Activated CD8-positive, alpha-beta T cell treated with anti-CD3 and anti-CD28 coated beads for 36 hours (primary cell): ENCODE data around the gene CD276. TPM values are rescaled to one million over a fixed set of nuclear protein-coding genes. Genes with fewer than 3 reads are reported as not detected.

Source experiments
- ATAC-seq: fragments of 200-7000 bp; cut with Tn5 transposase; one replicate; pipeline ENCODE4 v1.10.0; 2021; ENCODE audit warnings: mild to moderate bottlenecking, moderate library complexity
- CTCF ChIA-PET: fragments of 350-600 bp; sonication (Branson Sonifier 250); formaldehyde crosslinking; loops from one replicate; lab custom pipeline; 2021; ENCODE audit warnings: antibody characterized with exemption; lab: Charles Lee
- POLR2A ChIA-PET: fragments of 350-600 bp; sonication (Branson Sonifier 250); formaldehyde crosslinking; loops from one replicate; lab custom pipeline; 2021; ENCODE audit warnings: antibody characterized with exemption; lab: Charles Lee
- DNase-seq: peaks from one replicate; pipeline ENCODE4 v3.0.0-alpha.2; 2020
- H3K27ac Mint-ChIP-seq: one replicate; pipeline ENCODE4 v1.8.0; 2021; ENCODE audit warnings: mild to moderate bottlenecking, mixed read lengths
- H3K27me3 Mint-ChIP-seq: one replicate; pipeline ENCODE4 v1.8.0; 2021; ENCODE audit warnings: mixed read lengths
- H3K36me3 Mint-ChIP-seq: one replicate; pipeline ENCODE4 v1.8.0; 2021; ENCODE audit warnings: low read depth, mixed read lengths
- H3K4me1 Mint-ChIP-seq: one replicate; pipeline ENCODE4 v1.8.0; 2021; ENCODE audit warnings: low read depth, mixed read lengths
- H3K4me3 Mint-ChIP-seq: one replicate; pipeline ENCODE4 v1.8.0; 2021; ENCODE audit warnings: mild to moderate bottlenecking, moderate library complexity, mixed read lengths
- H3K9me3 Mint-ChIP-seq: one replicate; pipeline ENCODE4 v1.8.0; 2021; ENCODE audit warnings: mixed read lengths
- intact Hi-C: fragments of 100-400 bp; cut with micrococcal nuclease; formaldehyde crosslinking; loops from one replicate; pipeline ENCODE4 v1.10.0; 2022
- total RNA-seq, 2 experiments: library from RNA; stranded (reverse); gene quantifications; one replicate each; pipeline ENCODE4 v1.2.3, GENCODE V29; 2021
- TF ChIP-seq, protein P1 (sequence below): fragments of 200-600 bp; IDR thresholded peaks from one replicate; pipeline ENCODE4 v1.8.0; 2022; ENCODE audit warnings: antibody characterized with exemption, mild to moderate bottlenecking

Gene CD276
- total RNA-seq, 2 experiments from 2014 or later = 0.31 to 0.45 TPM

DNA sequence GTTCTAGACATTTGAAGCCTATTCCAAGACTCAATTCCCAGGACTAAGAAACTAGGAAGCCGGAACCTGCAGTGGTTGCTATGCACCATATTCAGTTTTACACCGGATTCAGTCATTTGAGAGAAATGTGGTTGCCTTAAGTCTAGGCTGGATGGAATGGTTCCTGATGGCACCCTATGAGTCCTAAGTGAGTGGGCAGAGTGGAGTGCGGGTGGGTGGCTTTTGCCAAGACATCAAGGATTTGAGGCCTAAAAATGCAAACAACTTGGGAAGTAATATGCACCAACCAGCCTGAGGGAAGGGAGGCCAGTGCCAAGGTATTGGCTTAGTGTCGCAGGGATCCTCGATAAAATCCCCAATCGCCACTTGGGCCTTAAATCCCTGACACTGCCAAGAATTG lies 4.2 kb upstream of the CD276 start:
- H3K27ac Mint-ChIP-seq = no peak overlapping the region
- peaks cover 34% of the 10 kb centered on the region for H3K27me3 Mint-ChIP-seq
- H3K9me3 Mint-ChIP-seq = no peaks in the 10 kb centered on the region
- H3K36me3 Mint-ChIP-seq = no peaks in the 10 kb centered on the region
- intact Hi-C loops = no loop called here
- H3K4me1 Mint-ChIP-seq = peaks cover 17% of the 10 kb centered on the region
- TF ChIP-seq, protein P1, sequence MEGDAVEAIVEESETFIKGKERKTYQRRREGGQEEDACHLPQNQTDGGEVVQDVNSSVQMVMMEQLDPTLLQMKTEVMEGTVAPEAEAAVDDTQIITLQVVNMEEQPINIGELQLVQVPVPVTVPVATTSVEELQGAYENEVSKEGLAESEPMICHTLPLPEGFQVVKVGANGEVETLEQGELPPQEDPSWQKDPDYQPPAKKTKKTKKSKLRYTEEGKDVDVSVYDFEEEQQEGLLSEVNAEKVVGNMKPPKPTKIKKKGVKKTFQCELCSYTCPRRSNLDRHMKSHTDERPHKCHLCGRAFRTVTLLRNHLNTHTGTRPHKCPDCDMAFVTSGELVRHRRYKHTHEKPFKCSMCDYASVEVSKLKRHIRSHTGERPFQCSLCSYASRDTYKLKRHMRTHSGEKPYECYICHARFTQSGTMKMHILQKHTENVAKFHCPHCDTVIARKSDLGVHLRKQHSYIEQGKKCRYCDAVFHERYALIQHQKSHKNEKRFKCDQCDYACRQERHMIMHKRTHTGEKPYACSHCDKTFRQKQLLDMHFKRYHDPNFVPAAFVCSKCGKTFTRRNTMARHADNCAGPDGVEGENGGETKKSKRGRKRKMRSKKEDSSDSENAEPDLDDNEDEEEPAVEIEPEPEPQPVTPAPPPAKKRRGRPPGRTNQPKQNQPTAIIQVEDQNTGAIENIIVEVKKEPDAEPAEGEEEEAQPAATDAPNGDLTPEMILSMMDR = no peak
- ChIA-PET POLR2A (no interaction called here), CTCF (interaction anchor here (3.6 to 7.8 kb wide), 3 partner anchors 18 to 44 kb away, joined by 17 to 165 read pairs (median 38); no protein-coding TSS in a partner anchor)
- no peak for ATAC-seq
- no peak for DNase-seq
- no peak overlapping the region for H3K4me3 Mint-ChIP-seq

DNA sequence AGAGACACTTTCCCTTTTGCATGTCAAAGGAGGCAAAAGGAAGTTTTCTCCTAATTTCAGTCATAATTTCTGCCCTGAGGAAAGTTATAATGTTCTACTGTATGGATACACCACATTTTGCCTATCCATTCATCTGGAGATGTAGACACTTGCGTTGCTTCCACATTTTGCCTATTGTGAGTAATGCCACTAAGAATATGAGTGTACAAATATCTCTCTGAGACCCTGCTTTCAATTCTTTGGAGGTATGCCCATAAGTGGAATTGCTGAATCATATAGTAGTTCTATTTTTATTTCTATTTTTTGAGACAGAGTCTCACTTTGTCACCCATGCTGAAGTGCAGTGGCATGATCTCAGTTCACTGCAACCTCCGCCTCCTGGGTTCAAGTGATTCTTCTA lies 3.6 kb upstream of the CD276 start:
- no peak overlapping the region for H3K27ac Mint-ChIP-seq
- TF ChIP-seq, protein P1 = no peak
- H3K27me3 Mint-ChIP-seq = peaks cover 40% of the 10 kb centered on the region
- H3K36me3 Mint-ChIP-seq = no peaks in the 10 kb centered on the region
- no peak overlapping the region for H3K4me3 Mint-ChIP-seq
- H3K4me1 Mint-ChIP-seq = peaks cover 17% of the 10 kb centered on the region
- ATAC-seq (no peak), DNase-seq (no peak)
- no peaks in the 10 kb centered on the region for H3K9me3 Mint-ChIP-seq
- intact Hi-C loops = no loop called here
- ChIA-PET CTCF (interaction anchor here (4.2 to 7.8 kb wide), 2 partner anchors 17 to 45 kb away, joined by 17 to 165 read pairs; no protein-coding TSS in a partner anchor), POLR2A (no interaction called here)

DNA sequence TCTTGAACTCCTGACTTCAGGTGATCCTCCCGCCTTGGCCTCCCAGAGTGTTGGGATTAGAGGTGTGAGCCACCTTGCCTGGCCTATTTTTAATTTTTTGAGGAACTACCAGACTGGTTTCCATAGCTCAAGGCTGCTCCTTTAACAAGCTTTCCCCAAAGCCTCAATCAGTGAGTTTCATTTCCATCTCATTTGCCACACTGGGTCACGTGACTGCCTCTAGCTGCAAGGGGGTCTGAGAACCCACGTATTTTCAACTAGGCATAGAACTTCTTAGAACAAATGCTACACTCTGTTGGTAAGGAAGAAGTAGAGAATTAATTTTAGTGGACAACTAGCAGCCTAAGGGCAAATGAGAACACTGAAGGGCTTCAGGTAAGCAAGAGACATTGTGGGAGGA lies 3.1 kb upstream of the CD276 start:
- Mint-ChIP-seq H3K9me3 (no peaks in the 10 kb centered on the region), H3K4me1 (peaks cover 17% of the 10 kb centered on the region), H3K27me3 (peaks cover 45% of the 10 kb centered on the region), H3K27ac (no peak overlapping the region), H3K4me3 (no peak overlapping the region), H3K36me3 (no peaks in the 10 kb centered on the region)
- TF ChIP-seq, protein P1 = no peak
- ChIA-PET CTCF (interaction anchor here (4.2 to 7.8 kb wide), 2 partner anchors 17 to 45 kb away, joined by 17 to 165 read pairs; no protein-coding TSS in a partner anchor), POLR2A (interaction anchor here (0.6 kb wide), 1 partner anchor 1508 kb away, joined by 3 read pairs; no protein-coding TSS in a partner anchor)
- DNase-seq (no peak), ATAC-seq (no peak)
- intact Hi-C loops = no loop called here

DNA sequence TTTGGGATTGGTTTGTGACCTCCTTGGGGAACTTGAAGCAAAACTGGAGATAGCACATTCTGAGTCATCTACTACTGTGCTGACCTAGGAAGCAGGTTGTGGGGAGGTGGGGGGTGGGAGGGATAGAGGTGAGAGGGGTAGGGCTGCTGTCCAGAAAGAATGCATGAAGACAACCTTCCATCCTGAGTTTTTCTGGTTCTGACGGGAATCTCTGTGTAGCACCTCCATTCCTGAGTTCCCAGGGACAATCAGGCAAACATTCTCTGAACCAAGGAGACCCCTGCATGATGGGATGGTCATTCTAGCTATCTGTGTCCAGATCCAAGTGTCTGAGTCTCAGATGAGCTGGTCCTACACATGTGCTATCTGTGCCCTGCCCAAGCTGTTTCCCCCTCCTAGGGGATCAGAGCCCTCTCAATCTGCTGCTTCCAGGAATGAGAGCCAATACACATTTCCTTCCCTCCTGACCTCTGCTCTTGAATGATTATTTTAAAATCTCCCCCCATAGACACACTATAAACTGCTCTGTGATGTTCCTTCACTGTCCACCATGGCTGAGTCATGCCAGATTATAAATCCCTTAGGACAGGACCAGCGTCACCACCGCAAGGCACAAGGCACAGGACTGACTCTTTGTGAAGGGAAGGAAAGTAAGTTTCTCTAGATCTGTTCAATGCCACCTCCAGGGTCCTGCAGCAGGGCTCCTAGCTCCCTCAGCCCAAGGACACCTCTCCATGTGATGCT lies 2.2 kb upstream of the CD276 start:
- H3K9me3 Mint-ChIP-seq = no peaks in the 10 kb centered on the region
- DNase-seq (no peak), ATAC-seq (no peak)
- ChIA-PET POLR2A (no interaction called here), CTCF (interaction anchor here (4.2 to 7.8 kb wide), 2 partner anchors 16 to 46 kb away, joined by 17 to 165 read pairs; no protein-coding TSS in a partner anchor)
- no peaks in the 10 kb centered on the region for H3K36me3 Mint-ChIP-seq
- TF ChIP-seq, protein P1 = no peak
- H3K27ac Mint-ChIP-seq = no peak overlapping the region
- peaks cover 54% of the 10 kb centered on the region for H3K27me3 Mint-ChIP-seq
- no peak overlapping the region for H3K4me3 Mint-ChIP-seq
- intact Hi-C loops = no loop called here
- H3K4me1 Mint-ChIP-seq = peaks cover 17% of the 10 kb centered on the region

DNA sequence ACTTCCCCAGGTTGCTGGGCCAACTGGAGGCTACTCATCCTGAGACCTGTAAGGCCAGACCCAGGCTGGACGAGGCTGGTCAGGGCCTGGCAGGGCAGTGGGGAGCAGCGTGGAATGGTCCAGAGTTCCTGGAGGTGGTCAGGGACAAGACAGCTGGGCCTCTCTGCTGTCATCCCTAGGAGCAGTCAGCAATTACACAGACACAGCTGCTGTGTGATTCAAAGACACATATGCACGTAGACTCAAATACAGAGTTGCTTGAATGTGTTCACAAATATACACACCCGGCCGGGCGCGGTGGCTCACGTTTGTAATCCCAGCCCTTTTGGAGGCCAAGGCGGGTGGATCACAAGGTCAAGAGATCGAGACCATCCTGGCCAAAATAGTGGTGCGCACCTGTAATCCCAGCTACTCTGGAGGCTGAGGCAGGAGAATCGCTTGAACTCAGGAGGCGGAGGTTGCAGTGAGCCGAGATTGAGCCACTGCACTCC lies 1.5 kb upstream of the CD276 start:
- ATAC-seq (no peak), DNase-seq (no peak)
- POLR2A ChIA-PET = no interaction called here
- CTCF ChIA-PET = interaction anchor here (0.6 to 7.8 kb wide), 3 partner anchors 15 to 181 kb away, joined by 3 to 165 read pairs (median 17); no protein-coding TSS in a partner anchor
- intact Hi-C loops = no loop called here
- Mint-ChIP-seq H3K27me3 (peaks cover 56% of the 10 kb centered on the region), H3K36me3 (no peaks in the 10 kb centered on the region), H3K4me1 (peaks cover 17% of the 10 kb centered on the region), H3K4me3 (no peak overlapping the region), H3K9me3 (no peaks in the 10 kb centered on the region), H3K27ac (no peak overlapping the region)
- TF ChIP-seq, protein P1 = no peak
